Left renal pelvis (tissue), 4 donors: ENCODE measurements around the gene SDK2. TPM values are rescaled to one million over a fixed set of nuclear protein-coding genes. Genes with fewer than 3 reads are reported as not detected.

Experiments used
- DNase-seq, 4 donors: peaks; one replicate each; pipeline ENCODE4 v3.0.0-alpha.2; 2013; ENCODE audit warnings: low read depth in 4 of 4, low spot score in 3 of 4
- polyA plus RNA-seq, 4 donors: library from polyadenylated mRNA; unstranded; fragments of 120-200 nt; gene quantifications; one replicate each; pipeline ENCODE4 v1.2.1, GENCODE V29; 2013; ENCODE audit not compliant: insufficient read length in 4 of 4

The SDK2 gene
- polyA plus RNA-seq, 4 donors = 6.8 to 9.6 (median 9.3) TPM

GRCh38 chr17:73297934-73298861 lies 346.0 kb downstream of the SDK2 start:
- DNase-seq = no peak

DNA sequence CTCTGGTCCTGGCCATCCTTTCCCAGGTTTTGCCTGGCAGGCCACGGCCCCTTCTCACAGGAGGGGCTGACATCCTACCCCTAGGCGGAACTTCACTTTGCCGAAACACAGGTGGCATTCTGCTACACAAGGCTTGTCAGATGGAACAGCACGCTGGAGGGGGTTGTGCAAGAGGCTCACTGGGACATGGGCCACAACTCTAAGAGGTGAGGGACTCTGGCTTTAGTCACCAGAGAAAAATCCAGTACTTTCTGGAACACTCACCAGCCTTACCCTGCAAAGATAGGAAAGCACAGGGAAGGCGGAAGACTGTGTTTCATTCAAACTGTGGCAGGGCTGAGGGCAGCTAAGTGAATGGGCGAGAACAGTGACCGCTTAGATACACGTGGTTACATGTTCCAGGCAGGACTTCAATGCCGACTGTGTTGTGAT lies 350.7 kb downstream of the SDK2 start:
- no peak for DNase-seq

DNA sequence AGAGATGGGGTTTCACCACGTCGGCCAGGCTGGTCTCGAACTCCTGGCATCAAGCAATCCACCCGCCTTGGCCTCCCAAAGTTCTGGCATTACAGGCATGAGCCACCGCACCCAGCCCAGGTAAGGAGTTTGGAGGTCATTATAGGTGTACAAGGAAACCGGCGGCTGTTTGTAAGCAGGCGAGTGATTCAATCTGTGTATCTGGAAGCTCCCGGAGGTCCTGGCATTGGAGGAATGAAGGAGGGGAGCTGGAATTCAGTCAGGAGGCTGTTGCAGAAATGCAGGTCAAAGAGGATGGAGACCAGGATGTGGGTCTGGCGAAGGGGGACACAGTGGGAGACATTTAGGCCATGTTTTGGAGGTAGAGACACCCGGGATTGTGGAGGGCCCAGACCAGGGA lies 351.2 kb downstream of the SDK2 start:
- no peak for DNase-seq

DNA sequence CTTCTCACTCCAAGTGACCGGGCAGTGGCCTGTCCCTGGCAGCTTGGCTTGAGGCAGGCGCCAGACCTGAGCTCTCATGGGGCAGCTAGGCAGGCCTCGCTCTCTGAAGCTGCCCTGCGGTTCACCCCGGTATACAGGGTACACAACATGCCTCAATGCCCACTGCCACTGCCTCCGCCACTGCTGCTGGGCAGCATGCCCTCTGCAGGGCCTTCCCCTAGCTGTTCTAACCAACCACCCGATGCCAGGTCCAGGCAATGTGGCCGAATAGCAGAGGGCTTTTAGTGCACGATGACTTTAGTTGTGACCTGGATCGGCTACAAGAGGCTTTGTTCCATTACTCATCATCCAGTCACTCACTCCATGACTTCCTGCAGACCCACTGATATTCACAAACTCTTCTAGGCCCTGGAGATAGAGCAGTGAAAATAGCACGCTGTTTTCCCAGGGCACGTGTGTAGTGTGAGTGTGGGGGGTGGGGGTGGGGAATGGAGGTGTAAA lies 352.2 kb downstream of the SDK2 start:
- no peak for DNase-seq

- DNase-seq = no peak
Observed at GRCh38 chr17:73291260-73291801, 352.9 kb downstream of the SDK2 start.

GRCh38 chr17:73290399-73291259 lies 353.6 kb downstream of the SDK2 start:
- no peak for DNase-seq

GRCh38 chr17:73289549-73290254 lies 354.5 kb downstream of the SDK2 start:
- no peak for DNase-seq

GRCh38 chr17:73288534-73289302 lies 355.5 kb downstream of the SDK2 start:
- no peak for DNase-seq

GRCh38 chr17:73286863-73287296 lies 357.4 kb downstream of the SDK2 start:
- no peak for DNase-seq

- no peak for DNase-seq
Observed at GRCh38 chr17:73285916-73286862, 358.1 kb downstream of the SDK2 start.

- DNase-seq = no peak
Observed at GRCh38 chr17:73285603-73285908, 358.7 kb downstream of the SDK2 start.

DNA sequence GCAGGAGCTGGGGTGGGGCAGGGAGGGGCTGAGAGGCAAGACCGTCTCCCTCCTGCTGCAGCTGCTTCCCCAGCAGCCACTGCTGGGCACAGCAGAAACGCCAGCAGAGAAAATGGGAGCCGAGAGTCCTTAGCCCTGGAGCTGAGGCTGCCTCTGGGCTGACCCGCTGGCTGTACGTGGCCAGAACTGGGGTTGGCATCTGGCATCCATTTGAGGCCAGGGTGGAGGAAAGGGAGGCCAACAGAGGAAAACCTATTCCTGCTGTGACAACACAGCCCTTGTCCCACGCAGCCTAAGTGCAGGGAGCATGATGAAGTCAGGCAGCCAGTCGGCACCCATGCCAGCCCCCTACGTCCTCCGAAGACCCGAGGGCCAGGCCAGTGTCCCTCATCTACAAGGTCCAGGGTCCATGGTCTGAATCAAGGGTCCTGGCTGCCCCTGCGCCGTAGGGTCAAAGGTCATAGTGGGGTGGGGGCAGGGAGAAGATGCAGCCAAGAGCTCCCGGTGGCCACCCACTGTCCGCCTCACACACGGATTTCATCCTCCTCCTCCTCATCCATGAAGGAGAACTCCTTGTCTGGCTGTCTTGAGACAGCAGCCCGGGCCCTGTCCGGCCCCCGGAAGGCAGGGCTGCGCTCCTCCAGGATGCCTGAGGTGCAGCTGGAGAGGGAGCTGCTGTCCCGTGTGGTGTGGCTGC lies 359.2 kb downstream of the SDK2 start:
- no peak for DNase-seq
